ENCODE measurements around the gene SPIRE1. TPM values are rescaled to one million over a fixed set of nuclear protein-coding genes. Genes with fewer than 3 reads are reported as not detected.

The SPIRE1 gene
- total RNA-seq, 1 experiment from 2014 or later: 9.5 TPM

DNA sequence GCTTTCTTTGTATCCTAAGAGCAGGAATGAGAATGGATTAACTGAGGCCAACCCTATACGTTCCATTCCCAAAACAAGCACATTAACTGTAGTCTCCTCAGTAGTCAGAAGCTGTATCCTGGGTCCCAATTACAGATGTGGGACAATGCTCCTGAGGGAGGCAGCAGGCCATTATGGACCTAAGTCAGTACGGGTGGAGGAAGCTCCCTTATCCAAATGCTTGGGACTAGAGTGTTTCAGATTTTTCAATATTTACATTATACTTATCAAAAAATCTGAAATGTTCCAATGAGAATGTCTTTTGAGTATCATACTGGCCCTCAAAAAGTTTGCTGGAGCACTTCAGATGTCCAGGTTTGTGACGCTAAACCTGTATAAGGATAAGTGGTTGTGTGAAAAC lies 160.1 kb downstream of the SPIRE1 start:
- Mint-ChIP-seq H3K4me3 (ENCODE audit: unreplicated experiment) (no peak overlapping the region), H3K27me3 (ENCODE audit: insufficient read depth, unreplicated experiment) (no peaks in the 10 kb centered on the region), H3K36me3 (ENCODE audit: insufficient read depth, unreplicated experiment) (no peaks in the 10 kb centered on the region), H3K27ac (ENCODE audit: unreplicated experiment) (no peak overlapping the region), H3K9me3 (ENCODE audit: unreplicated experiment) (no peaks in the 10 kb centered on the region), H3K4me1 (ENCODE audit: low read depth, unreplicated experiment) (no peaks in the 10 kb centered on the region)
- Histone ChIP-seq H3K9me3 (no peaks in the 10 kb centered on the region), H3K36me3 (ENCODE audit: control insufficient read depth, insufficient read depth, low read length) (no peaks in the 10 kb centered on the region), H3K4me3 (ENCODE audit: low read depth, low read length) (no peak overlapping the region), H3K4me1 (no peaks in the 10 kb centered on the region), H3K27me3 (replicated peaks; ENCODE audit: control insufficient read depth, insufficient read depth, low read length) (no peaks in the 10 kb centered on the region)
- ChIA-PET CTCF (no interaction called here), POLR2A (no interaction called here)
- no peak for TF ChIP-seq CTCF (IDR thresholded peaks at IDR 0.05; ENCODE audit: insufficient read depth in 1 of 2, low read depth in 1 of 2, low read length in 1 of 2, severe bottlenecking in 1 of 2, unreplicated experiment in 1 of 2)
- no TSS peak for BruUV-seq (replicated peaks)
- intact Hi-C loops (cut with micrococcal nuclease; ENCODE audit: unreplicated experiment): no loop called here
- DNase-seq: no peak

- intact Hi-C loops (cut with micrococcal nuclease; ENCODE audit: unreplicated experiment): no loop called here
- H3K9me3 Mint-ChIP-seq (ENCODE audit: unreplicated experiment): no peaks in the 10 kb centered on the region
- no TSS peak for BruUV-seq (replicated peaks)
- CTCF ChIA-PET: no interaction called here
- Histone ChIP-seq H3K4me1 (no peaks in the 10 kb centered on the region), H3K27me3 (replicated peaks; ENCODE audit: control insufficient read depth, insufficient read depth, low read length) (no peaks in the 10 kb centered on the region), H3K36me3 (ENCODE audit: control insufficient read depth, insufficient read depth, low read length) (no peaks in the 10 kb centered on the region), H3K9me3 (no peaks in the 10 kb centered on the region), H3K4me3 (ENCODE audit: low read depth, low read length) (no peak overlapping the region)
- no peaks in the 10 kb centered on the region for H3K27me3 Mint-ChIP-seq (ENCODE audit: insufficient read depth, unreplicated experiment)
- H3K27ac Mint-ChIP-seq (ENCODE audit: unreplicated experiment): no peak overlapping the region
- H3K36me3 Mint-ChIP-seq (ENCODE audit: insufficient read depth, unreplicated experiment): no peaks in the 10 kb centered on the region
- no peak overlapping the region for H3K4me3 Mint-ChIP-seq (ENCODE audit: unreplicated experiment)
- DNase-seq: no peak
- no peaks in the 10 kb centered on the region for H3K4me1 Mint-ChIP-seq (ENCODE audit: low read depth, unreplicated experiment)
- TF ChIP-seq CTCF (IDR thresholded peaks at IDR 0.05; ENCODE audit: insufficient read depth in 1 of 2, low read depth in 1 of 2, low read length in 1 of 2, severe bottlenecking in 1 of 2, unreplicated experiment in 1 of 2): no peak
- POLR2A ChIA-PET: no interaction called here
These were observed 160.6 kb downstream of the SPIRE1 start for GRCh38 chr18:12497296-12497695.

DNA sequence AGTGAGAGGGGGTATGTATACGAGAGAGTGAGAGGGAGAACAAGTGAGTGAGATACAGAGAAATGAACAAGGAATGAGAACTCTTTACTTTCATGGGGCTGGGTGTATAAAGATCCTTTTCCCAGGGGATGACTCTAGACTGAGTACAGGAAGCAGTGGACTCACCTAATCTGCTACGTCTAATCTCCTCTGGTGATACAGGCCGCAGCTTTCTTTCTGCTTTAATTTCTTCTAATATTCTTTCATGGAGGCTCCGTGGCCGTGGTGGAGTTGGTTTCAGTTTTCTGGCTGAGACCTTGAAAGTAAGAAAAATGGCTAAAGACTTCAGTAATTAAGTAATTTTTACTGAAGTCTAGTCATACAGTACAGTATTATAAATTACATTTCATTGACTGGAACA lies 165.0 kb downstream of the SPIRE1 start:
- no peak for DNase-seq
- no peaks in the 10 kb centered on the region for H3K36me3 Mint-ChIP-seq (ENCODE audit: insufficient read depth, unreplicated experiment)
- H3K4me1 Mint-ChIP-seq (ENCODE audit: low read depth, unreplicated experiment): no peaks in the 10 kb centered on the region
- H3K27me3 ChIP-seq (replicated peaks; ENCODE audit: control insufficient read depth, insufficient read depth, low read length): no peaks in the 10 kb centered on the region
- POLR2A ChIA-PET: no interaction called here
- H3K27ac Mint-ChIP-seq (ENCODE audit: unreplicated experiment): no peak overlapping the region
- H3K9me3 Mint-ChIP-seq (ENCODE audit: unreplicated experiment): no peaks in the 10 kb centered on the region
- intact Hi-C loops (cut with micrococcal nuclease; ENCODE audit: unreplicated experiment): no loop called here
- no peaks in the 10 kb centered on the region for H3K4me1 ChIP-seq
- CTCF ChIA-PET: no interaction called here
- no peak overlapping the region for H3K4me3 Mint-ChIP-seq (ENCODE audit: unreplicated experiment)
- no peaks in the 10 kb centered on the region for H3K27me3 Mint-ChIP-seq (ENCODE audit: insufficient read depth, unreplicated experiment)
- no peak overlapping the region for H3K4me3 ChIP-seq (ENCODE audit: low read depth, low read length)
- H3K9me3 ChIP-seq: no peaks in the 10 kb centered on the region
- no peaks in the 10 kb centered on the region for H3K36me3 ChIP-seq (ENCODE audit: control insufficient read depth, insufficient read depth, low read length)
- no TSS peak for BruUV-seq (replicated peaks)
- no peak for TF ChIP-seq CTCF (IDR thresholded peaks at IDR 0.05; ENCODE audit: insufficient read depth in 1 of 2, low read depth in 1 of 2, low read length in 1 of 2, severe bottlenecking in 1 of 2, unreplicated experiment in 1 of 2)
